ENCODE data around the gene RASD1. TPM values are rescaled to one million over a fixed set of nuclear protein-coding genes. Genes with fewer than 3 reads are reported as not detected.

The RASD1 gene
- total RNA-seq, 1 experiment from 2014 or later: 0.30 TPM

DNA sequence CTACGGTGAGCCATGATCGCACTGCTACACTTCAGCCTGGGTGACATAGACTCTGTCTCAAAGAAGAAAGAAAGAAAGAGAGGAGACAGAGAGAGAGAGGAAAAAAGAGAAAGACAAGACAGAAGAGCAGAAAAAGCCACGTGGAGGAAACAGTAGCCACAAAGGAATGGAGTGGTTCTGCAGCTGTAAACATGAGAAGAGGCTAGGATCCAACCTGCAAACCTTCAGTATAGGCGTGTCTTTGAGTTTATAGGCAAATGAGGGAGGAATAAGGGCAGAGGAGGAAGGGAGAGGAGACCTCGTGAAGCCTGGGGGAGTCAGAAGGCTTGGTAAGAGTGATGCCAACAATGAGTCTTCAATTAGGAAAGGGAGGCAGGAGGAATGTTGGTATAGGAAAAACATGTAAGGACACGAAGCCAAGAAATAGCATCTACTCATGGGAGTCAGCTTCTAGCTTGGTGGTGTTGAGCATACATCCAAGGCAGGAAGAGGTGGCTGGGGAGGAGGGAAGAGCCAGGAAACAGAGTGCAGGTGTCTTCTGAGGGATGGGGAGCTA lies 15.5 kb downstream of the RASD1 start:
- Histone ChIP-seq H3K4me1 (ENCODE audit: control insufficient read depth in 1 of 2, insufficient read depth in 2 of 2, low read length in 2 of 2) (peaks cover 6 to 18% of the 10 kb centered on the region in 2 experiments), H3K79me2 (ENCODE audit: insufficient read depth, low read length) (peaks cover 88% of the 10 kb centered on the region), H2AFZ (ENCODE audit: low read depth, low read length, poor library complexity, severe bottlenecking) (no peak overlapping the region), H3K9me3 (ENCODE audit: control insufficient read depth in 1 of 2, insufficient read depth in 1 of 2, low read depth in 1 of 2, low read length in 2 of 2) (no peaks in the 10 kb centered on the region), H3K36me3 (ENCODE audit: control insufficient read depth in 1 of 2, insufficient read depth in 2 of 2, low read length in 2 of 2) (0 out of 4 replicates have a peak, but pooled peaks cover 0 to 2% of the 10 kb centered on the region in 2 experiments), H3K27ac (ENCODE audit: low read depth, low read length) (no peak overlapping the region), H3K4me2 (ENCODE audit: low read length) (no peak overlapping the region), H3K4me3 (replicated peaks in 1 of 2; ENCODE audit: low read depth in 1 of 2, low read length in 2 of 2) (no peak overlapping the region), H4K20me1 (ENCODE audit: insufficient read depth) (peaks cover 3% of the 10 kb centered on the region; the same call in 1 of the 2 replicates), H3K9ac (ENCODE audit: low read length) (no peak overlapping the region), H3K27me3 (ENCODE audit: insufficient read depth, low read length) (no peaks in the 10 kb centered on the region), H3K9me2 (ENCODE audit: insufficient read depth) (no peaks in the 10 kb centered on the region)
- ChIA-PET RAD21 (ENCODE audit: low non-redundant PET in 1 of 2, low total read pairs in 2 of 2, uncharacterized antibody in 2 of 2, unreplicated experiment in 2 of 2) (no interaction called here), POLR2A (no interaction called here), CTCF (no interaction called here)
- intact Hi-C loops (cut with micrococcal nuclease): no loop called here
- BruUV-seq (replicated peaks): no TSS peak
- ATAC-seq (no peak), DNase-seq (ENCODE audit: low read depth, low spot score) (no peak)
- no peak for TF ChIP-seq ELF1 (IDR thresholded peaks at IDR 0.05; ENCODE audit: borderline replicate concordance, low read depth)
- TF ChIP-seq, protein P1, sequence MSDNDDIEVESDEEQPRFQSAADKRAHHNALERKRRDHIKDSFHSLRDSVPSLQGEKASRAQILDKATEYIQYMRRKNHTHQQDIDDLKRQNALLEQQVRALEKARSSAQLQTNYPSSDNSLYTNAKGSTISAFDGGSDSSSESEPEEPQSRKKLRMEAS (IDR thresholded peaks at IDR 0.05): no peak
- TF ChIP-seq FOSL1 (IDR thresholded peaks at IDR 0.05; ENCODE audit: low read depth): no peak
- TF ChIP-seq ZFX (IDR thresholded peaks at IDR 0.05): no peak
- TF ChIP-seq EGR1 (IDR thresholded peaks at IDR 0.05; ENCODE audit: low read depth): no peak
- TF ChIP-seq, protein P2, sequence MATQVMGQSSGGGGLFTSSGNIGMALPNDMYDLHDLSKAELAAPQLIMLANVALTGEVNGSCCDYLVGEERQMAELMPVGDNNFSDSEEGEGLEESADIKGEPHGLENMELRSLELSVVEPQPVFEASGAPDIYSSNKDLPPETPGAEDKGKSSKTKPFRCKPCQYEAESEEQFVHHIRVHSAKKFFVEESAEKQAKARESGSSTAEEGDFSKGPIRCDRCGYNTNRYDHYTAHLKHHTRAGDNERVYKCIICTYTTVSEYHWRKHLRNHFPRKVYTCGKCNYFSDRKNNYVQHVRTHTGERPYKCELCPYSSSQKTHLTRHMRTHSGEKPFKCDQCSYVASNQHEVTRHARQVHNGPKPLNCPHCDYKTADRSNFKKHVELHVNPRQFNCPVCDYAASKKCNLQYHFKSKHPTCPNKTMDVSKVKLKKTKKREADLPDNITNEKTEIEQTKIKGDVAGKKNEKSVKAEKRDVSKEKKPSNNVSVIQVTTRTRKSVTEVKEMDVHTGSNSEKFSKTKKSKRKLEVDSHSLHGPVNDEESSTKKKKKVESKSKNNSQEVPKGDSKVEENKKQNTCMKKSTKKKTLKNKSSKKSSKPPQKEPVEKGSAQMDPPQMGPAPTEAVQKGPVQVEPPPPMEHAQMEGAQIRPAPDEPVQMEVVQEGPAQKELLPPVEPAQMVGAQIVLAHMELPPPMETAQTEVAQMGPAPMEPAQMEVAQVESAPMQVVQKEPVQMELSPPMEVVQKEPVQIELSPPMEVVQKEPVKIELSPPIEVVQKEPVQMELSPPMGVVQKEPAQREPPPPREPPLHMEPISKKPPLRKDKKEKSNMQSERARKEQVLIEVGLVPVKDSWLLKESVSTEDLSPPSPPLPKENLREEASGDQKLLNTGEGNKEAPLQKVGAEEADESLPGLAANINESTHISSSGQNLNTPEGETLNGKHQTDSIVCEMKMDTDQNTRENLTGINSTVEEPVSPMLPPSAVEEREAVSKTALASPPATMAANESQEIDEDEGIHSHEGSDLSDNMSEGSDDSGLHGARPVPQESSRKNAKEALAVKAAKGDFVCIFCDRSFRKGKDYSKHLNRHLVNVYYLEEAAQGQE (IDR thresholded peaks at IDR 0.05; ENCODE audit: low read depth): no peak
- no peak for TF ChIP-seq SP1 (IDR thresholded peaks at IDR 0.05; ENCODE audit: low read depth)
- TF ChIP-seq ZNF274 (IDR thresholded peaks at IDR 0.05; ENCODE audit: low read depth, low read length): no peak
- no peak for TF ChIP-seq YY1 (IDR thresholded peaks at IDR 0.05; ENCODE audit: extremely low read depth, insufficient replicate concordance, low read depth, low read length)

Measured in HCT116 (cell line).